HG03135 (cell line): Measurements from ENCODE around the gene MAGEA6.
"Not testable (repeated sequence)": the region's sequence is repeated elsewhere in the genome, so short reads cannot be mapped to it uniquely, and the experiment has no call there.

Experiments used
- ATAC-seq: cut with Tn5 transposase; IDR thresholded peaks from one replicate; pipeline ENCODE4 v1.9.1; 2021; ENCODE audit warnings: mild to moderate bottlenecking, moderate library complexity; ENCODE audit not compliant: unreplicated experiment

MAGEA6 gene

GRCh38 chrX:152769549-152770289, at the start of gene MAGEA6:
TSS of gene MAGEA6 (minus strand) at chrX:152769689. CDS start at chrX:152767650, 2,039 bp downstream.
- not testable (repeated sequence) for ATAC-seq

GRCh38 chrX:152819266-152819665, 49.8 kb upstream of the MAGEA6 start:
- no peak for ATAC-seq

DNA sequence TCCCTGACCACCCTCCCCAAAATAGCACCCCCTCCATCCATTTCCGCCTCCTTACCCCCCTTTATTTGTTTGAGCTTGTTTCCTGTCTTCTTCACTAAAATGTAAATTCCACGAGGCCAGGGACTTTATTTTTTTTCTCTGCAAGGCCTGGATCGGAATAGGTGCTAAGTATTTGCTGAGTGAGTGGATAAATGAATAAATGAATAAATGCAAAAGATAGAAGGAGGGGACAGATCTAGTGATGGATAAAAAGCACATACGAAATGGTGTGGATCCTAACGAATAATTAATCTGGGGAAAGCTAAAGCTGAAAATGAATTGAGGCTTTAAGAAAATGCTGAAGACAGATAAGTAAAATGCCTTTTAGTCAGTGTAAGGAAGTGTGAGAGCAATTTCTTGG, 48.9 kb upstream of the MAGEA6 start:
- no peak for ATAC-seq

DNA sequence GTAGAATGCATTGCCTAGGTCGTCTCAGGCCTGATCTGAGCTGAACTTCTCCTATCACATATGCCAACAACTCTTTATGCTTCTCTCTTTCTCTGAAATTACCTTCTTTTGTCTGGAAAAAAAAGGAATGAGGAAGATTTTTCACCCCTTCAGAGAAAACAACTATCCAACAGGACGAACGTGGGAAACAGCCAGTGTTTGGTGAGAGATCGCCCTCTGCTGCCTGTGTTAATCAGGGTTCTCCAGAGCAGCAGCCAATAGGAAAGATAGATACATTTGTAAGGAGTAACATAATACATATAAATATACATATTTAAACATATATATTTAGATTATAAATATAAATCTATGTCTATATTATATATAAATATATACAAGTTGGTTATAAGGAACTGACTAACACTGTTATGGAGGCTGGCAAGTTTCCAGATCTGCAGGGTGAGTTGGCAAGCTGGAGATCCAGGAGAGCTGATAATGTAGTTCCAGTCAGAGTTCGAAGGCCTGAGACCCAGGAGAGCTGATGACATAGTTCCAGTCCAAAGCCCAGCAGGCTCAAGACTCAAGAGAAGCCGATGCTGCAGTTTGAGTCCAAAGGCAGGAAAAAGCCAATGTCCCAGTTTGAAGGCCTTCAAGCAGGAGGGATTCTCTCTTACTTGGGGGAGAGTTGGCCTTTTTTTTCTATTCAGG, 47.7 kb upstream of the MAGEA6 start:
- no peak for ATAC-seq

GRCh38 chrX:152814048-152814447, 44.6 kb upstream of the MAGEA6 start:
- no peak for ATAC-seq

DNA sequence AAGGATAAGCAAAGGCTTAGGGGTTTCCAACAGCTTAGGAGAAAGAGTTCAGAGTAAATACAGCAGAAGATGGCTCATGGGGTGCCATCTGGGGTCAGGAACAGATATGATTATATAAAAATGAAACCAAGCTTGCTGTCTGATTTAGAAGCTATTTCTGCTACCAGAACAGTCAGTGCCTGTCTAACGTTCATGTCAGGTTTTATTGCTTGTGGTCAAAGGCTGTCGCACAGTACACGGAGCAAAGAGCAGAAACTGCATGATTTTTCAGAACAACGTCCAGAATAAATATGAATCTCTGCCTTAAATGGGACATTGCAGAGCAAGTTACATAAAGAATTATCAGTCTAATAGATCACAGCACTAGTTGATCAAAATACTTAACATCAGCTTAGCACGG, 43.7 kb upstream of the MAGEA6 start:
- ATAC-seq = no peak

DNA sequence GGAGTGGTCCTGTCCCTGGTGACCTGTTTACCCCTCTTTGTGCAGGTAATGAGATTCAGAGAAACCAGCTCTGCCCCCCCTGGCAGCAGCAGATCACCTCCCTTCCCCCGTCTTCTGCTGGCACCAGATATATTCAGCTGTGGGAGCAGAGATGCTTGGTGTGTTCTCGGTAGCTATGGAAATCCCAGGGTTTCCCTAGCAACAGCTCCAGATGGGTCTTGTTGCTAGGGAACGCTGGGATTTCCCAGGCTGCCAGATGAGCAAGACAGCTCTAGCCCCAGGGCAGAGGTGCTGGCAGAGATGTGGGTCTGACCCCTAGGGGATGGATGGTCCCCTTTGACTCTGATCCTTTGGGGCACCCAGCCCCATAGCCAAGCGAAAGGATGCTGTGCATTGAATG, 40.9 kb upstream of the MAGEA6 start:
- no peak for ATAC-seq

DNA sequence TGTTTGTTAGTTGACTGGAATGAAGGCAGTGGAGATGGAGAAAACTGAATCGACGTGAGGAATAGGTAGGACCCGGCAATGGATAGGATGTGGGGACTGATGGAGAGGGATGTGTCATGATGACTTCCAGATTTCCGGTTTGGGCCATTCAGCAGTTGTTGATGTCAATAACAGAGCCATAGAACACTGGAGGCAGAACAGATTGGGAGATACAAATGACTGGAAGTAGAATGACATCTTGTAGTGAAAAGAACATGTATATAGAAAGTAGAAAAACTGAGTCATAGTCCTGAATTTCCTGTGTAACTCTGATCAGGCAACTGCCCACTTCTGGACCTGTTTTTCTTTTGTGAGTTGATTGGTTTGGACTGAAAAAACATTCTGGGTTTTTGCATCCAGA, 36.5 kb upstream of the MAGEA6 start:
- ATAC-seq = no peak

- ATAC-seq = no peak
Measured at GRCh38 chrX:152798945-152799344, 29.5 kb upstream of the MAGEA6 start.

DNA sequence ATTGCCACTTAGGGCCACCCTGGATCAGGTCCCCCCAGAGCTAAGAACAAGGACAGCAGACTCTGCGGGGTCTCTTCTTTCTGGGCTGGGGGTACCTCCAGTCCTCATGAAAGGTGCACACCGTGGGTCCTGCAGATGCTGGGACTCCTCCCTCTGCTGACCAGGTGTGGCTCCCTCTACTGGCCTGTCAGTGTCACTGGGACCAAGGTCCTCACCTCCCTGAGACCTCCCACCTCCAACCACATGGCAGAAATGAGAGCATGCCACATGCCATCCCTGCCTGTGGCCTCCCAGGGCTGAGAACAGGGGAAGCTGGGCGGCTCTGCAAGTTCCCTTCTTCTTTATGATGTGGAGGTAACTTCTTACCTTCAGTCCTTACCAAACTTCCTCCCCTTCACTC, 17.6 kb upstream of the MAGEA6 start:
- not testable (repeated sequence) for ATAC-seq

GRCh38 chrX:152766562-152766961, 2.9 kb downstream of the MAGEA6 start:
- not testable (repeated sequence) for ATAC-seq

DNA sequence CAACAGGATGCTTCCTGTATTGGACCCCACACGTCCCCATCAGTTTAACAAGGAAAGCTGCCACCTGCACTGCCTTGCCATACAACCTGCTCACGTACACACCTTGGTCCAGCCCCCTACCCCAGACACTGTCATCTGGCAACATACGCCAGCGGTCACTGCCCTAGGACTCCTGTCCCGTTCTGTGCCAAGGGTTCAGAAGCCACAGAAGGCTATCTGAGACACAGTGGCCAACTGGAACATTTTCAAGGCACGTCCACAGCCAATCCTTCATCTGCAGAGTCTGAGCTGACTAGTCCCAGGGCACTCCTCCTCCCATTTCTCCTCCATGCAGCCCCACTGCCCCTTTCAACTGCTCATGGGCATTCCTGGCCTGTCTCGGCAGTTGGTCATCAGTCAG, 7.9 kb downstream of the MAGEA6 start:
- not testable (repeated sequence) for ATAC-seq

DNA sequence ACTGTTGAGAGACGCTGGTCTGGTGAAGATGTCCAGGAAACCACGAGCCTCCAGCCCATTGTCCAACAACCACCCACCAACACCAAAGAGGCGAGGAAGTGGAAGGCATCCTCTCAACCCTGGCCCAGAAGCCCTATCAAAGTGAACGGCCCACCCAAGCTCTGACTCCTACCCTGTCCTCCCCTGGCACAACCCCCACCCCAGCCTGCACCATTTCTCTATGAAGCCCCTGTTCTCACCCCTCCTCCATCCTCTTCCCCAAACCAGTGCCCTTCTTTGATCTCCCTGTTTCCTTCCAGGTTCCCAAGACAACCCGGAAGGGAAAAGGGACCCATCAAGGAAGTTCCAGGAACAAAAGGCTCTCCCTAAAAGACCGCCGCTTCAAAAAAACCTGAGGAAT, 9.9 kb downstream of the MAGEA6 start:
- not testable (repeated sequence) for ATAC-seq

DNA sequence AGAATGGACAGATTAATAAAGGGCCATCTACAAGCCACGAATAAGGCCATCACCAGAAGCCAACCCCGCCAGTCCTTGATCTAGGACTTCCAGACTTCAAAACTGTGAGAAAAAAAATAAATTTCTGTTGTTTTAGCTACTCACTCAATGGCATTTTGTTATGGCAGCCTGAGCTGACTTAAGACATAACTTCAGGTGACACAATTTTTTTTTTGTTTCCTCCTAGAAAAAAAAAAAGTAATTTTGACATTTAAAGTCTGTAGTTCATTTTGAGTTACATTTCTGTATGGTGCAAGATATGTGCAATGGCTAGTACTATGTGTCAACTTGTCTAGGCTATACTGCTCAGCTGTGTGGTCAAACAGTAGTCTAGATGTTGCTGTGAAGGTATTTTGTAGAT, 10.6 kb downstream of the MAGEA6 start, which contains the start of gene CSAG3:
CSAG3 (plus strand) TSS at position 301 of the 400 bp plus-strand sequence.
- ATAC-seq = not testable (repeated sequence)

GRCh38 chrX:152754871-152755270, 14.6 kb downstream of the MAGEA6 start:
- not testable (repeated sequence) for ATAC-seq

- not testable (repeated sequence) for ATAC-seq
Measured at GRCh38 chrX:152753686-152754650, 15.5 kb downstream of the MAGEA6 start, which contains the start of gene MAGEA2. TSS of gene MAGEA2 (minus strand) at chrX:152753842. CDS start at chrX:152751363, 2,479 bp downstream.

GRCh38 chrX:152738560-152738959, 30.9 kb downstream of the MAGEA6 start:
- no peak for ATAC-seq

- ATAC-seq = not testable (repeated sequence)
Measured at GRCh38 chrX:152736528-152736927, 33.0 kb downstream of the MAGEA6 start.

GRCh38 chrX:152735860-152736511, 33.5 kb downstream of the MAGEA6 start:
- no peak for ATAC-seq

- no peak for ATAC-seq
Measured at GRCh38 chrX:152735101-152735500, 34.4 kb downstream of the MAGEA6 start.
